ACC112 (cell line): ENCODE measurements around the gene CAMK4.

ENCODE experiments used
- H2AFZ ChIP-seq: fragments of 200-600 bp; sonication (generic); one replicate; pipeline ENCODE4 v1.6.0; 2017; ENCODE audit warnings: antibody characterized with exemption, low read length; ENCODE audit not compliant: unreplicated experiment
- H3K27ac ChIP-seq: fragments of 200-600 bp; sonication (generic); 2 replicates; pipeline ENCODE4 v1.5.1; 2014; ENCODE audit warnings: low read depth, mild to moderate bottlenecking, antibody characterized with exemption, low read length, moderate library complexity
- H3K27me3 ChIP-seq: fragments of 200-600 bp; sonication (generic); 2 replicates; pipeline ENCODE4 v1.6.1; 2014; ENCODE audit warnings: mild to moderate bottlenecking, antibody characterized with exemption, low read length, moderate library complexity, mixed read lengths; ENCODE audit not compliant: insufficient read depth
- H3K36me3 ChIP-seq: fragments of 200-600 bp; sonication (generic); 2 replicates; pipeline ENCODE4 v1.6.1; 2016; ENCODE audit warnings: mild to moderate bottlenecking, antibody characterized with exemption, low read length, moderate library complexity, mixed read lengths; ENCODE audit not compliant: insufficient read depth
- H3K4me1 ChIP-seq: fragments of 200-600 bp; sonication (generic); one replicate; pipeline ENCODE4 v1.6.1; 2016; ENCODE audit warnings: low read length, mixed read lengths; ENCODE audit not compliant: insufficient read depth, unreplicated experiment, control insufficient read depth
- H3K4me3 ChIP-seq: fragments of 200-600 bp; sonication (generic); 2 replicates; pipeline ENCODE4 v1.5.1; 2014; ENCODE audit warnings: mild to moderate bottlenecking, low read depth, low read length
- H3K79me2 ChIP-seq: fragments of 200-600 bp; sonication (generic); one replicate; pipeline ENCODE4 v1.6.0; 2016; ENCODE audit warnings: low read length; ENCODE audit not compliant: control insufficient read depth, unreplicated experiment, insufficient read depth

The CAMK4 gene

DNA sequence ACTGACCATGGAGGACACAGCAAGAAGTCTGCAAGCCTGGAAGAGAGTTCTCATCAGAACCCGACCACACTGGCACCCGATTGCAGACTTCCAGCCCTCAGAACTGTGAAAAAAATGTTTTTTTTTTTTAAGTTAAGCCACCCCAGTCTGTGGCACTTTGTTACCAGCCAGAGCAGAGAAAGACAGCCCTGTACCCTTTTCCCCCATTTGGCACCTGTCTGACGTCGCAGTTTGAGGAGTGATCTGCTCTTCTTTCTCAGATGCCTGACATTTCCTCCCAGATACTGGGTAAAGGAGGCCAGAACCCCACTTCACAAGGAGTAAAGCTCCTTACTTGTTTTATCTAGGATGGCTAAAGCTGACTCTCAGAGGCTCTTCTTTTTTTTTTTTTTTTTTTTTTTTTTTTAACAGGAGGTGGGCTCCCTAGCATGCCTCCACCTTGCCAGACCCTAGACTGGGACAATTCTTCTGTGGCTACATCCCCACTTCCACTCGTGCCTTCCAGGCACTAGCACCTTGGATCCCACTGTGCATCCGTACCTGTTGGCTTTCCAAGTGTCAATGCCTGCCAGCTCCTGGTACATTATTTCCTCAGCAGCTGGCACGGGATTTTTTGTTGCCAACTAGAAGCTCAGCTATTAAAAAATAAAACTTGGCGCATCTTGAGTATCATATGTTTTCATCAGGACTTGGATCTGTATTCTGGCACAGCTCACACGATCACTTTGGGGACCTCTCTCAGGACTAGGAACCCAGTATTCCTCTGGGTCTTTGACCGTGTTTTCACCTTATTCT lies 14.4 kb downstream of the CAMK4 start:
- Histone ChIP-seq H2AFZ (no peak overlapping the region), H3K27me3 (no peaks in the 10 kb centered on the region), H3K4me1 (peaks cover 15% of the 10 kb centered on the region), H3K4me3 (no peak overlapping the region), H3K79me2 (no peaks in the 10 kb centered on the region), H3K27ac (no peak overlapping the region), H3K36me3 (no peaks in the 10 kb centered on the region)

DNA sequence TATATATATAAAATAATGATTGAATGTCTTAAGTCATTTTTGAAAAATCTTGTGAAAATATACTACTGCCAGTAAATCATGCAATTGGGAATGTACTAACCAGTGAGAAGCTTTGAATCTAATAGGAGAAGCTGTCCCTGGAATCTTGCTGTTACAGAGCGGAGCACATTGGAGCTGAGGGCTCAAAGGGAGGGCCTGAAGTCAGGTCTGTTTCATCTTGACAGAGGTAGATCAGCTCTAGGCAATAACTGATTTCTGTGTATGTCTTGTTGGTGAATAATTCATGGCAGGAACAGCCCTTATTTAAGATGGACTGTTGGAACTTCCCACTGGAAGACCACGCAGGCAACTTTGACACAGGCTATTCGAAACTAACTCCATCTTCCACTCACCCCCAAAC lies 17.5 kb downstream of the CAMK4 start:
- Histone ChIP-seq H3K36me3 (no peaks in the 10 kb centered on the region), H3K4me1 (peaks cover 14% of the 10 kb centered on the region), H3K27me3 (no peaks in the 10 kb centered on the region), H3K79me2 (no peaks in the 10 kb centered on the region), H2AFZ (no peak overlapping the region), H3K4me3 (no peak overlapping the region), H3K27ac (no peak overlapping the region)

DNA sequence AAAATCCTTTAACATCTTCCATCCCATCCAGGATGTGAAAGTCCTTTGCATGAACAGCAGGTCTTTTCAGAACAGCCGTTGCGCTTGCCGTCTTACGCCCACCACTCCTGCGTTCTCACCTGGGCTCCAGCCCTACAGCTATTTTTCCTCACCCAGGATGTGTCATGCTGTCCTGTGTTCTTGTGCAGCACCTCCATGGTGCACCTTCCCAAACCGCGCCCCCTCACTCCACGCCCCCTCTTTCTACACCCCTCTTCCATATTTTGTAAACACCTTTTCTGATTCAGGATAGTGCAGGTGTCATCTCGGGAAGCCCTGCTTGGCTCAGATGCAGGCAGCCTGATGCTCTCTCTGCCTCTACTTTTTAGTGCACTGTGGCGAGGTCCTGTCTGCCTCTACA lies 18.4 kb downstream of the CAMK4 start:
- no peaks in the 10 kb centered on the region for H3K27me3 ChIP-seq
- no peak overlapping the region for H2AFZ ChIP-seq
- peaks cover 5% of the 10 kb centered on the region for H3K4me1 ChIP-seq
- H3K79me2 ChIP-seq, result no peaks in the 10 kb centered on the region
- H3K36me3 ChIP-seq, result no peaks in the 10 kb centered on the region
- no peak overlapping the region for H3K27ac ChIP-seq
- H3K4me3 ChIP-seq, result no peak overlapping the region

DNA sequence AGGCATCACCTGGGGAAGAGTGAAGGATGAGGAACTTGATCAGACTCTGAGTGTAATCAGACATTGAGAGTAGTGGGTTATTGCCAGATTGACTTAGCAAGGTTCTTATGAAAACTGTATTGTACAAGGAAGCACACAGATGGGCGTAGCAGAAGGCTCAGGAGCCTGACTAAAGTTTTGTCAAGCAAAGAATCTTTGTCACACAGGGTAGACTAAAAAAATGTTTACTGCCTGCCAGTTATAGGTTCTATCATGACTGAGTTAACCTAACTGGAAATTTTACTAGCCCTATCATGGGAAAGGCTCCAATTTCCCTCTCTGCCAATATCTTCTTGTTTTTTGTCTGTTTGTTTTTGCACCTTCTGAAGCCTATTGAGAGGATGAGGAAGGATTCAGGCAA lies 19.1 kb downstream of the CAMK4 start:
- no peaks in the 10 kb centered on the region for H3K27me3 ChIP-seq
- no peak overlapping the region for H2AFZ ChIP-seq
- H3K79me2 ChIP-seq, result no peaks in the 10 kb centered on the region
- H3K4me1 ChIP-seq, result peaks cover under 1% of the 10 kb centered on the region
- H3K36me3 ChIP-seq, result no peaks in the 10 kb centered on the region
- no peak overlapping the region for H3K4me3 ChIP-seq
- H3K27ac ChIP-seq, result no peak overlapping the region

- peaks cover 6% of the 10 kb centered on the region for H3K4me1 ChIP-seq
- no peak overlapping the region for H2AFZ ChIP-seq
- no peak overlapping the region for H3K27ac ChIP-seq
- H3K36me3 ChIP-seq, result no peaks in the 10 kb centered on the region
- H3K4me3 ChIP-seq, result no peak overlapping the region
- no peaks in the 10 kb centered on the region for H3K27me3 ChIP-seq
- H3K79me2 ChIP-seq, result no peaks in the 10 kb centered on the region
Measured at GRCh38 chr5:111245654-111246053, 21.5 kb downstream of the CAMK4 start.

DNA sequence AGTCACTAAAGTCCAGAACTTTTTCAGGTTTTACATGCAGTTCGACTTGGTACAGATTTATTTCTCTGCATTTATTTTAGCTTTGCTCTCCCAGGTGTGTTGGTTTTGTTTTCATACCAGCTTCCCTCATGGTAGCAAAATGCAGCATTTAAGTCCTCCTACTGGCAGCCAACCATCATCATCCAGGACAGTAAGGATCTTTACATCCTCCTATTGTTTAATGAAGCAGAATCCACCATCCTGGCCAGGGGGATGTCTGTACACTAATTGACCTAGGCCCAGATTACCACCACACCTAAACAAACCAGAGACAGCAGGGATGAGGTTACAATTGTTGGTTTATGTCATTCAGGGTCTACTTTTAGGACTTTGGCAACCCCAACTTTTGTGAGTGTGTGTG lies 22.3 kb downstream of the CAMK4 start:
- Histone ChIP-seq H3K79me2 (no peaks in the 10 kb centered on the region), H3K36me3 (no peaks in the 10 kb centered on the region), H3K4me1 (peaks cover 6% of the 10 kb centered on the region), H3K4me3 (no peak overlapping the region), H3K27me3 (no peaks in the 10 kb centered on the region), H2AFZ (no peak overlapping the region), H3K27ac (no peak overlapping the region)

DNA sequence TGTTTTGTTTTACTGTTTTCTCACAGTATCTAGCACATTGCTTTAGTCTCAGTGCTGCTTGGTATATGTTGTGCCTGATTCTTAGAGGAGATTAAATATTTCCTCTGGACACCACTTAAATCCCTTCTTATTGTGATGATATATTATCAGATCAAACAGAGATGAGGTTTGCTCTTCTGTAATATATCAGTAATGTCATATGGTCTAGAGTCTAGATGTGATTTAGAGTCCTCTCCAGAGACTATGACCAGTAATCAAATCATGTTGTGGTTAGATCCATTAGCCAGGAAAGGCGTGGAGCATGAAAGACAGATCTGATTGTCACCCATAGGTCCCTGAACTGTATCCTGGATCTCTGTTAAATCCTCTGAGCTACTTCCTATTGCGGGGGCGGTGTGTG lies 24.4 kb downstream of the CAMK4 start:
- Histone ChIP-seq H3K36me3 (no peaks in the 10 kb centered on the region), H3K79me2 (no peaks in the 10 kb centered on the region), H3K4me1 (peaks cover 6% of the 10 kb centered on the region), H3K27ac (no peak overlapping the region), H3K4me3 (no peak overlapping the region), H2AFZ (peak overlapping the region; percentile 18), H3K27me3 (no peaks in the 10 kb centered on the region)

DNA sequence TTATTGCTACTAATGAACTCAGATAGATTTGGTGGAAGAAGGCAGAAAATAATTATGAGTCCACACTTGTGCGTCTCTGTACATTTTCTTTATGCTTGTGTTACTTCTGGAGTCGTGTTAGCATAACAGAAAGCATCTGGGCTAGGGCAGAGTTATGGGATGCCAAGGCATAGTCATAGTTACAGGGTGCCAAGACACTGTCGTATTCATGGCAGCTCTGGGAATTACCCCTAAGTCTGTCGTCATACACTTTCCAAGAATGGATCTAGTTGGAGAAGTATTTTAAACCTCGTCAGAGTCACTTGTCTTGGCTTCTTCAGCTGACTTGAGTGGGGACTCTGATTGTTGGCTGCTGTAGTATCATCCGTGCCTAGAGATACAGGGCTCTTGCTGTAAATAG lies 27.7 kb downstream of the CAMK4 start:
- no peaks in the 10 kb centered on the region for H3K36me3 ChIP-seq
- H3K4me1 ChIP-seq, result peaks cover 11% of the 10 kb centered on the region
- H3K4me3 ChIP-seq, result no peak overlapping the region
- no peaks in the 10 kb centered on the region for H3K27me3 ChIP-seq
- no peaks in the 10 kb centered on the region for H3K79me2 ChIP-seq
- H3K27ac ChIP-seq, result no peak overlapping the region
- H2AFZ ChIP-seq, result no peak overlapping the region

- H3K36me3 ChIP-seq, result no peaks in the 10 kb centered on the region
- no peak overlapping the region for H3K4me3 ChIP-seq
- H3K79me2 ChIP-seq, result no peaks in the 10 kb centered on the region
- H3K27me3 ChIP-seq, result no peaks in the 10 kb centered on the region
- H3K27ac ChIP-seq, result no peak overlapping the region
- H3K4me1 ChIP-seq, result peaks cover 11% of the 10 kb centered on the region
- H2AFZ ChIP-seq, result no peak overlapping the region
Measured at GRCh38 chr5:111252799-111253545, 28.8 kb downstream of the CAMK4 start.

DNA sequence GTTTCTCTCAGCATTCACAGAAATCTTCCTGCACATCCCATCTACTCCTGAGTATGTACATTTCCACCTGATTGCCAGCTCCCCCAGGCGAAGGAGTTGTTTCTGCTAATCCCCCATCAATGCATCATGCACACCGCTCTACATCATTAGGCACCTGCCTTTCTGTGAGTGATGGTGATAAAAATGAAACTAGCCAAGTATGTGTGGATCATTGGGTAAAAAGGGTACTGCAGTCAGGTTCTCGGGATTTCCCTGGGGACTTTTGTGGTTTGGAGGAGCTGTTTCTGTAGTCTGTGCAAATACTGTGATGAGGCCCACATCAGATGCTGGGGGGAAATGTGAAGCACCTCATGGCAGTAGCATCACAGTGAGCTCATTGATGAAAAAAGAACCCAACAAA lies 30.4 kb downstream of the CAMK4 start:
- H3K36me3 ChIP-seq, result no peaks in the 10 kb centered on the region
- no peak overlapping the region for H3K27ac ChIP-seq
- no peak overlapping the region for H3K4me3 ChIP-seq
- peaks cover 5% of the 10 kb centered on the region for H3K4me1 ChIP-seq
- no peaks in the 10 kb centered on the region for H3K27me3 ChIP-seq
- no peak overlapping the region for H2AFZ ChIP-seq
- H3K79me2 ChIP-seq, result no peaks in the 10 kb centered on the region

- Histone ChIP-seq H3K27me3 (no peaks in the 10 kb centered on the region), H2AFZ (no peak overlapping the region), H3K4me1 (peaks cover 5% of the 10 kb centered on the region), H3K4me3 (no peak overlapping the region), H3K27ac (no peak overlapping the region), H3K36me3 (no peaks in the 10 kb centered on the region), H3K79me2 (no peaks in the 10 kb centered on the region)
Measured at GRCh38 chr5:111255169-111255568, 31.0 kb downstream of the CAMK4 start.
